GM23338 (cell line): ENCODE results near the gene RNF181. TPM values are rescaled to one million over a fixed set of nuclear protein-coding genes. Genes with fewer than 3 reads are reported as not detected.

Experiments
- ATAC-seq: fragments of 200-7000 bp; cut with Tn5 transposase; 3 replicates; pipeline ENCODE4 v1.9.1; 2020
- DNase-seq: peaks from one replicate; pipeline ENCODE4 v3.0.0-alpha.2; 2015; ENCODE audit warnings: low spot score
- H2AFZ ChIP-seq: fragments of 200-600 bp; sonication (generic); 2 replicates; pipeline ENCODE4 v1.8.0; 2016; ENCODE audit warnings: antibody characterized with exemption, mild to moderate bottlenecking, moderate library complexity
- H3F3A ChIP-seq: fragments of 200-600 bp; sonication (generic); replicated peaks from 2 replicates; pipeline ENCODE4 v1.8.0; 2017; ENCODE audit warnings: antibody characterized with exemption, mixed run types, low read depth
- H3K27ac ChIP-seq: fragments of 200-600 bp; sonication (generic); 2 replicates; pipeline ENCODE4 v1.6.1; 2016; ENCODE audit warnings: low read depth
- H3K27me3 ChIP-seq: fragments of 200-600 bp; sonication (generic); 2 replicates; pipeline ENCODE4 v1.8.0; 2016; ENCODE audit warnings: mild to moderate bottlenecking, mixed run types, moderate library complexity; ENCODE audit not compliant: insufficient read depth
- H3K36me3 ChIP-seq: fragments of 200-600 bp; sonication (generic); 2 replicates; pipeline ENCODE4 v1.8.0; 2016; ENCODE audit warnings: mild to moderate bottlenecking; ENCODE audit not compliant: insufficient read depth
- H3K4me1 ChIP-seq: fragments of 200-600 bp; sonication (generic); 2 replicates; pipeline ENCODE4 v1.8.0; 2016; ENCODE audit warnings: mild to moderate bottlenecking, moderate library complexity; ENCODE audit not compliant: insufficient read depth
- H3K4me2 ChIP-seq: fragments of 200-600 bp; sonication (generic); 2 replicates; pipeline ENCODE4 v1.7.1; 2017; ENCODE audit warnings: mixed run types
- H3K4me3 ChIP-seq: fragments of 200-600 bp; sonication (generic); 2 replicates; pipeline ENCODE4 v1.6.1; 2016; ENCODE audit warnings: mixed run types
- H3K79me2 ChIP-seq: fragments of 200-600 bp; sonication (generic); replicated peaks from 2 replicates; pipeline ENCODE4 v1.8.0; 2017; ENCODE audit warnings: mild to moderate bottlenecking; ENCODE audit not compliant: insufficient read depth
- H3K9me2 ChIP-seq: fragments of 200-600 bp; sonication (generic); 2 replicates; pipeline ENCODE4 v1.8.0; 2017; ENCODE audit not compliant: insufficient read depth
- H4K20me1 ChIP-seq: fragments of 200-600 bp; sonication (generic); replicated peaks from 2 replicates; pipeline ENCODE4 v1.8.0; 2017; ENCODE audit warnings: mild to moderate bottlenecking; ENCODE audit not compliant: insufficient read depth
- H3K27ac Mint-ChIP-seq: 2 replicates; pipeline ENCODE4 v1.8.0; 2020; ENCODE audit warnings: inconsistent platforms, mild to moderate bottlenecking, moderate library complexity, mixed read lengths
- H3K27me3 Mint-ChIP-seq: 3 replicates; pipeline ENCODE4 v1.8.0; 2022; ENCODE audit warnings: low read depth, mild to moderate bottlenecking, moderate library complexity, mixed read lengths, inconsistent platforms; ENCODE audit not compliant: insufficient read depth, poor library complexity
- H3K36me3 Mint-ChIP-seq: 3 replicates; pipeline ENCODE4 v1.8.0; 2021; ENCODE audit warnings: low read depth, mild to moderate bottlenecking, inconsistent platforms, moderate library complexity, mixed read lengths
- H3K4me1 Mint-ChIP-seq: 3 replicates; pipeline ENCODE4 v1.8.0; 2020; ENCODE audit warnings: mild to moderate bottlenecking, inconsistent platforms, mixed read lengths
- H3K4me3 Mint-ChIP-seq: 3 replicates; pipeline ENCODE4 v1.8.0; 2021; ENCODE audit warnings: moderate library complexity, mild to moderate bottlenecking, inconsistent platforms, mixed read lengths
- H3K9me3 Mint-ChIP-seq: 3 replicates; pipeline ENCODE4 v1.8.0; 2020; ENCODE audit warnings: moderate library complexity, mild to moderate bottlenecking, inconsistent platforms, mixed read lengths
- CTCF ChIP-seq, 2 experiments: fragments of 200-600 bp in 1 of 2; sonication (generic) in 1 of 2; conservative IDR thresholded peaks; 2 replicates each; pipeline versions ENCODE4 v1.5.1 to v1.6.1; 2016 to 2017; ENCODE audit warnings: antibody characterized with exemption in 2 of 2, low read depth in 2 of 2, mild to moderate bottlenecking in 2 of 2, moderate library complexity in 1 of 2
- EZH2 ChIP-seq: fragments of 200-600 bp; sonication (generic); IDR thresholded peaks from one replicate; pipeline ENCODE4 v1.8.0; 2017; ENCODE audit warnings: antibody characterized with exemption, mild to moderate bottlenecking, low read depth; ENCODE audit not compliant: unreplicated experiment
- EZH2phosphoT487 ChIP-seq: fragments of 200-600 bp; sonication (generic); IDR thresholded peaks from one replicate; pipeline ENCODE4 v1.8.1; 2018; ENCODE audit warnings: antibody characterized with exemption; ENCODE audit not compliant: unreplicated experiment
- JUNB ChIP-seq: IDR thresholded peaks from one replicate; pipeline ENCODE4 v1.6.1; 2016; ENCODE audit warnings: antibody characterized with exemption; ENCODE audit not compliant: unreplicated experiment
- NANOG ChIP-seq: IDR thresholded peaks from 2 replicates; pipeline ENCODE4 v1.6.1; 2016; ENCODE audit warnings: antibody characterized with exemption, borderline replicate concordance
- POLR2AphosphoS5 ChIP-seq: IDR thresholded peaks from 2 replicates; pipeline ENCODE4 v1.6.1; 2016; ENCODE audit warnings: antibody characterized with exemption, low read depth
- STAT1 ChIP-seq: IDR thresholded peaks from one replicate; pipeline ENCODE4 v1.6.1; 2016; ENCODE audit warnings: antibody characterized with exemption; ENCODE audit not compliant: unreplicated experiment
- ZNF114 ChIP-seq: fragments of 250-450 bp; sonication (Bioruptor Pico); IDR thresholded peaks from 2 replicates; pipeline ENCODE4 v1.5.0; 2020; ENCODE audit warnings: mild to moderate bottlenecking, moderate library complexity
- ZNF331 ChIP-seq: fragments of 250-450 bp; sonication (Bioruptor Pico); IDR thresholded peaks from 2 replicates; pipeline ENCODE4 v1.5.0; 2020; ENCODE audit warnings: low read depth, mild to moderate bottlenecking, moderate library complexity
- polyA plus RNA-seq: library from polyadenylated mRNA; unstranded; fragments of >200 nt; fragmentation: Nextera tagmentation; extraction: Ambion mirVana; gene quantifications from 2 replicates; pipeline ENCODE4 v1.2.1, GENCODE V29; 2016
- total RNA-seq: library from RNA; depleted of rRNA; stranded (reverse); fragments of >200 nt; shearing (Covaris generic); gene quantifications from 2 replicates; pipeline ENCODE4 v1.2.3, GENCODE V29; 2014
- TF ChIP-seq, protein P1 (sequence below): IDR thresholded peaks from one replicate; pipeline ENCODE4 v1.6.1; 2018; ENCODE audit warnings: antibody characterized with exemption; ENCODE audit not compliant: unreplicated experiment

The RNF181 gene
- total and polyA plus RNA-seq, 2 experiments from 2014 or later, result 114 to 260 TPM

DNA sequence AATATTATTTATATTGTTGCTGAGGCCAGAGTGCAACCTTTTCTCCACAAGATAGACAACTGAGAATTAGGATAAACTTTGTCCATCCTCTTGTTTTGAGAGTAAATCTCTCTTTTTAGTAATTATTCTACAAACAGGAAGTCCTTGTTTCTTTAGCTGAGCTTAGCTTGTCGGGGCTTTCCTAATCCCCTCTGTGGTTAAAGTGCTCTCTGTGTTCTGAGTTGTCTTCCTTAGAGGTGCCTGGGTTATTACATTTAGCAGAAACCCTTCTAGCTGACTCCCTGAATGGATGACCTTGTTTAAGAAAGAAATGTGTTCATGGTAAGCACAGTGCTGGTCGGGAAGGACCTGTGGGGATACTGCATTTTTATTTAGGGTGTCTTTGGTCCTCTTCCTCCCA, 33.1 kb downstream of the RNF181 start:
- ATAC-seq (no peak), DNase-seq (no peak)
- Histone ChIP-seq H2AFZ (no peak overlapping the region), H3K4me3 (no peak overlapping the region), H3K4me2 (no peak overlapping the region), H3K36me3 (peaks cover 96% of the 10 kb centered on the region), H3K9me2 (no peaks in the 10 kb centered on the region), H3K79me2 (0 out of 2 replicates have a peak, but pooled peaks cover 5% of the 10 kb centered on the region), H3F3A (no peaks in the 10 kb centered on the region), H3K4me1 (no peaks in the 10 kb centered on the region), H4K20me1 (peaks cover 5% of the 10 kb centered on the region), H3K27me3 (no peaks in the 10 kb centered on the region), H3K27ac (no peak overlapping the region)
- TF ChIP-seq NANOG (no peak), POLR2AphosphoS5 (no peak), EZH2 (no peak), JUNB (no peak)
- H3K27me3 Mint-ChIP-seq, result peaks cover 11% of the 10 kb centered on the region
- H3K27ac Mint-ChIP-seq, result no peak overlapping the region
- H3K4me3 Mint-ChIP-seq, result no peak overlapping the region
- H3K36me3 Mint-ChIP-seq, result peaks cover 90% of the 10 kb centered on the region
- H3K4me1 Mint-ChIP-seq, result no peaks in the 10 kb centered on the region
- no peaks in the 10 kb centered on the region for H3K9me3 Mint-ChIP-seq

GRCh38 chr2:85631316-85631715, 35.8 kb downstream of the RNF181 start:
- Mint-ChIP-seq H3K27me3 (peaks cover 5% of the 10 kb centered on the region), H3K4me3 (no peak overlapping the region), H3K9me3 (no peaks in the 10 kb centered on the region), H3K27ac (no peak overlapping the region), H3K36me3 (peaks cover 85% of the 10 kb centered on the region), H3K4me1 (no peaks in the 10 kb centered on the region)
- Histone ChIP-seq H3K4me3 (no peak overlapping the region), H3F3A (no peaks in the 10 kb centered on the region; the same call in 1 of the 2 replicates), H3K79me2 (0 out of 2 replicates have a peak, but pooled peaks cover 5% of the 10 kb centered on the region), H2AFZ (no peak overlapping the region), H3K27ac (no peak overlapping the region), H3K9me2 (no peaks in the 10 kb centered on the region), H3K27me3 (no peaks in the 10 kb centered on the region), H3K4me2 (no peak overlapping the region), H4K20me1 (peaks cover 15% of the 10 kb centered on the region), H3K36me3 (peaks cover 80% of the 10 kb centered on the region), H3K4me1 (no peaks in the 10 kb centered on the region)
- no peak for DNase-seq
- ATAC-seq, result no peak
- no peak for TF ChIP-seq POLR2AphosphoS5
- no peak for TF ChIP-seq STAT1
- TF ChIP-seq EZH2phosphoT487, result peak; percentile 28
- TF ChIP-seq EZH2, result no peak

DNA sequence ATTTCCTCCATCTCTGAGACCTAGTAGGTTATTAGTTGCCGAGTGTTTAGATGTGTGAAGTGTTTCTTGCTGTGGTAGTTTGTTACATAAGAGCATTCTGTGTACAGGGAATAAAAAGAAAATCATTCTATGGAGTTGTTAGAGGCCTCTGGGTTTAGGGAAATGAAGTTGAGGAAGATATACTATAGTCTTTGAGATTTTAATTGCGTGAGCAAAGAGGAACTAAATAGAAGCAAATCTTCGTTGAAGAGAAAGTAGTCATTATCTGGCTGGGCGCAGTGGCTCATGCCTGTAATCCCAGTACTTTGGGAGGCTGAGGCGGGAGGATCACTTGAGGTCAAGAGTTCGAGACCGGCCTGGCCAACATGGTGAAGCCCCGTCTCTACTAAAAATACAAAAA, 39.5 kb downstream of the RNF181 start:
- H3K36me3 Mint-ChIP-seq, result peaks cover 91% of the 10 kb centered on the region

More for the DNA sequence above, 39.5 kb downstream of the RNF181 start:
- Mint-ChIP-seq H3K4me1 (no peaks in the 10 kb centered on the region), H3K9me3 (no peaks in the 10 kb centered on the region), H3K4me3 (no peak overlapping the region), H3K27me3 (no peaks in the 10 kb centered on the region), H3K27ac (no peak overlapping the region)
- Histone ChIP-seq H3K4me1 (no peaks in the 10 kb centered on the region), H3K9me2 (no peaks in the 10 kb centered on the region), H3K36me3 (peaks cover 70% of the 10 kb centered on the region), H3F3A (peaks cover 11% of the 10 kb centered on the region), H2AFZ (no peak overlapping the region), H3K27me3 (no peaks in the 10 kb centered on the region), H3K4me2 (no peak overlapping the region), H4K20me1 (peaks cover 22% of the 10 kb centered on the region), H3K79me2 (0 out of 2 replicates have a peak, but pooled peaks cover 5% of the 10 kb centered on the region), H3K4me3 (no peak overlapping the region), H3K27ac (no peak overlapping the region)
- DNase-seq (no peak), ATAC-seq (no peak)
- TF ChIP-seq NANOG, result no peak
- TF ChIP-seq ZNF331 (CRISPR knock-in tag), result no peak
- TF ChIP-seq EZH2, result no peak
- TF ChIP-seq, protein P1, sequence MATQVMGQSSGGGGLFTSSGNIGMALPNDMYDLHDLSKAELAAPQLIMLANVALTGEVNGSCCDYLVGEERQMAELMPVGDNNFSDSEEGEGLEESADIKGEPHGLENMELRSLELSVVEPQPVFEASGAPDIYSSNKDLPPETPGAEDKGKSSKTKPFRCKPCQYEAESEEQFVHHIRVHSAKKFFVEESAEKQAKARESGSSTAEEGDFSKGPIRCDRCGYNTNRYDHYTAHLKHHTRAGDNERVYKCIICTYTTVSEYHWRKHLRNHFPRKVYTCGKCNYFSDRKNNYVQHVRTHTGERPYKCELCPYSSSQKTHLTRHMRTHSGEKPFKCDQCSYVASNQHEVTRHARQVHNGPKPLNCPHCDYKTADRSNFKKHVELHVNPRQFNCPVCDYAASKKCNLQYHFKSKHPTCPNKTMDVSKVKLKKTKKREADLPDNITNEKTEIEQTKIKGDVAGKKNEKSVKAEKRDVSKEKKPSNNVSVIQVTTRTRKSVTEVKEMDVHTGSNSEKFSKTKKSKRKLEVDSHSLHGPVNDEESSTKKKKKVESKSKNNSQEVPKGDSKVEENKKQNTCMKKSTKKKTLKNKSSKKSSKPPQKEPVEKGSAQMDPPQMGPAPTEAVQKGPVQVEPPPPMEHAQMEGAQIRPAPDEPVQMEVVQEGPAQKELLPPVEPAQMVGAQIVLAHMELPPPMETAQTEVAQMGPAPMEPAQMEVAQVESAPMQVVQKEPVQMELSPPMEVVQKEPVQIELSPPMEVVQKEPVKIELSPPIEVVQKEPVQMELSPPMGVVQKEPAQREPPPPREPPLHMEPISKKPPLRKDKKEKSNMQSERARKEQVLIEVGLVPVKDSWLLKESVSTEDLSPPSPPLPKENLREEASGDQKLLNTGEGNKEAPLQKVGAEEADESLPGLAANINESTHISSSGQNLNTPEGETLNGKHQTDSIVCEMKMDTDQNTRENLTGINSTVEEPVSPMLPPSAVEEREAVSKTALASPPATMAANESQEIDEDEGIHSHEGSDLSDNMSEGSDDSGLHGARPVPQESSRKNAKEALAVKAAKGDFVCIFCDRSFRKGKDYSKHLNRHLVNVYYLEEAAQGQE, result no peak
- no peak for TF ChIP-seq POLR2AphosphoS5
- TF ChIP-seq STAT1, result no peak
- no peak for TF ChIP-seq CTCF (conservative IDR thresholded peaks at IDR 0.05; ENCODE audit: low read depth in 2 of 2)
- TF ChIP-seq ZNF114 (CRISPR knock-in tag), result no peak
- no peak for TF ChIP-seq EZH2phosphoT487
